ENCODE data around the gene HOXA6. TPM values are rescaled to one million over a fixed set of nuclear protein-coding genes. Genes with fewer than 3 reads are reported as not detected.

HOXA6 gene
- total and polyA plus RNA-seq, 2 donors (not counting 1 experiment from before 2014, with no cell fraction given), result 0.18 to 0.49 TPM

DNA sequence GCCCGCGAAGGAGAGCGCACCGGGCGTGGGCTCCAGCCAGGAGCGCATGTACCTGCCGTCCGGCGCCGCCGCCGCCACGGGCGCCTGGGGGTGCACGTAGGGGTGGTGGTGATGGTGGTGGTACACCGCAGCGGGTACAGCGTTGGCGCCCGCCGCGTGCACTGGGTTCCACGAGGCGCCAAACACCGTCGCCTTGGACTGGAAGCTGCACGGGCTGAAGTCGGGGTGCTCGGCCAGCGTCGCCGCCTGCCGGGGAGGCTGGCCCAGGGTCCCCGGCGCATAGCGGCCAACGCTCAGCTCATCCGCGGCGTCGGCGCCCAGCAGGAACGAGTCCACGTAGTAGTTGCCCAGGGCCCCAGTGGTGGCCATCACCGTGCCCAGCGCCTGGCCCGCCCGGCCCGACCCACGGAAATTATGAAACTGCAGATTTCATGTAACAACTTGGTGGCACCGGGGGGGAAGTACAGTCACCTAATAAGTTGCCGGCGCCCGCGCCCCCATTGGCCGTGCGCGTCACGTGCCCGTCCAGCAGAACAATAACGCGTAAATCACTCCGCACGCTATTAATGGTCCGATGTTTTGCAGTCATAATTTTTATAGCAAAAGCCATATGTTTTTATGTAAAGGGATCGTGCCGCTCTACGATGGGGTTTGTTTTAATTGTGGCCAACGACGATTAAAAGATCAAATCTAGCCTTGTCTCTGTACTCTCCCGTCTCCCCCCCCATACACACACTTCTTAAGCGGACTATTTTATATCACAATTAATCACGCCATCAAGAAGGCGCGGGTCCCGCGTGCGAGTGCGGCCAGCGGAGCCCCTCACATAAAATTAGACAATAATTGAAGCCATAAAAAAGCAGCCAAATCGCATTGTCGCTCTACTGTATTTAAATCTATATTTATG is 17.8 kb upstream of the HOXA6 start, which contains the start of gene HOXA9:
Gene HOXA9 (minus strand): TSS at position 449 of the 907 bp plus-strand sequence. CDS start 80 bp downstream, at position 369.
- Histone ChIP-seq H4K20me1 (ENCODE audit: control insufficient read depth, insufficient read depth, low read length, poor library complexity, severe bottlenecking) (peaks cover 4% of the 10 kb centered on the region), H3K36me3 (replicated peaks in 1 of 2; ENCODE audit: control extremely low read depth in 1 of 2, control insufficient read depth in 1 of 2, extremely low read depth in 1 of 2, insufficient read depth in 2 of 2, low read length in 1 of 2) (no peaks in the 10 kb centered on the region), H3K27ac (ENCODE audit: low read length in 2 of 2) (no peak within 1 kb of the TSS), H3K27me3 (replicated peaks in 1 of 4; ENCODE audit: control extremely low read depth in 1 of 4, control insufficient read depth in 3 of 4, insufficient read depth in 4 of 4, low read length in 3 of 4) (peaks cover 0 to 89% (median 75%) of the 10 kb centered on the region in 4 experiments), H3K4me2 (replicated peaks; ENCODE audit: low read depth, low read length, poor library complexity, severe bottlenecking) (peak within 1 kb of the TSS; percentile 18), H2AFZ (ENCODE audit: insufficient read depth, low read depth, low read length, poor library complexity, severe bottlenecking) (peak within 1 kb of the TSS; percentile 2), H3K4me3 (ENCODE audit: control extremely low read depth in 1 of 5, extremely low read depth in 1 of 5, insufficient read depth in 1 of 5, low read depth in 2 of 5, low read length in 4 of 5) (peak within 1 kb of the TSS in 2 of 5 experiments; percentile 3 to 5), H3K9me3 (ENCODE audit: control extremely low read depth in 1 of 3, control insufficient read depth in 2 of 3, insufficient read depth in 1 of 3, low read length in 2 of 3) (peaks cover 0 to 78% (median 18%) of the 10 kb centered on the region in 3 donors), H3K79me2 (ENCODE audit: control insufficient read depth, insufficient read depth, low read length) (no peaks in the 10 kb centered on the region), H3K9ac (ENCODE audit: low read length) (no peak within 1 kb of the TSS), H3K4me1 (ENCODE audit: control insufficient read depth in 2 of 2, insufficient read depth in 2 of 2, low read length in 2 of 2) (peaks cover 45 to 61% of the 10 kb centered on the region in 2 donors)
- Mint-ChIP-seq H3K27ac (peak within 1 kb of the TSS; percentile 82), H3K9me3 (ENCODE audit: insufficient read depth) (no peaks in the 10 kb centered on the region), H3K4me3 (peak within 1 kb of the TSS; percentile 13), H3K27me3 (peaks cover 57% of the 10 kb centered on the region), H3K4me1 (peaks cover 23% of the 10 kb centered on the region)
- intact Hi-C loops (cut with micrococcal nuclease), result loop anchor here (10.0 kb wide), 2 partner anchors 891 to 971 kb away; no protein-coding TSS in a partner anchor
- ChIA-PET POLR2A (interaction anchor here (1.1 kb wide), 1 partner anchor 10 kb away, joined by 5 read pairs; no protein-coding TSS in a partner anchor), CTCF (interaction anchor here (1.0 to 1.5 kb wide), 3 partner anchors 15 to 33 kb away, joined by 3 to 6 read pairs (median 4); no protein-coding TSS in a partner anchor)
- peak; percentile 44 for DNase-seq
- no peak for TF ChIP-seq EZH2 (IDR thresholded peaks at IDR 0.05; ENCODE audit: borderline replicate concordance, insufficient read depth, low read depth, low read length, poor library complexity, severe bottlenecking)
- TF ChIP-seq, protein P1, sequence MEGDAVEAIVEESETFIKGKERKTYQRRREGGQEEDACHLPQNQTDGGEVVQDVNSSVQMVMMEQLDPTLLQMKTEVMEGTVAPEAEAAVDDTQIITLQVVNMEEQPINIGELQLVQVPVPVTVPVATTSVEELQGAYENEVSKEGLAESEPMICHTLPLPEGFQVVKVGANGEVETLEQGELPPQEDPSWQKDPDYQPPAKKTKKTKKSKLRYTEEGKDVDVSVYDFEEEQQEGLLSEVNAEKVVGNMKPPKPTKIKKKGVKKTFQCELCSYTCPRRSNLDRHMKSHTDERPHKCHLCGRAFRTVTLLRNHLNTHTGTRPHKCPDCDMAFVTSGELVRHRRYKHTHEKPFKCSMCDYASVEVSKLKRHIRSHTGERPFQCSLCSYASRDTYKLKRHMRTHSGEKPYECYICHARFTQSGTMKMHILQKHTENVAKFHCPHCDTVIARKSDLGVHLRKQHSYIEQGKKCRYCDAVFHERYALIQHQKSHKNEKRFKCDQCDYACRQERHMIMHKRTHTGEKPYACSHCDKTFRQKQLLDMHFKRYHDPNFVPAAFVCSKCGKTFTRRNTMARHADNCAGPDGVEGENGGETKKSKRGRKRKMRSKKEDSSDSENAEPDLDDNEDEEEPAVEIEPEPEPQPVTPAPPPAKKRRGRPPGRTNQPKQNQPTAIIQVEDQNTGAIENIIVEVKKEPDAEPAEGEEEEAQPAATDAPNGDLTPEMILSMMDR (IDR thresholded peaks at IDR 0.05), result no peak
- no peak for ATAC-seq (ENCODE audit: low read depth)
- 8% methylated on average over 67 of the region's 82 CpGs for WGBS (ENCODE audit: insufficient coverage)

Data from B cell (primary cell).